NB4 (cell line): ENCODE measurements around the gene POPDC2.

ENCODE experiments used
- DNase-seq: peaks from one replicate; pipeline ENCODE4 v3.0.0; 2010; ENCODE audit warnings: low read depth
- H3K4me3 ChIP-seq: one replicate; pipeline ENCODE4 v1.5.1; 2011; ENCODE audit warnings: mild to moderate bottlenecking, low read depth, low read length, moderate library complexity
- CTCF ChIP-seq: IDR thresholded peaks from one replicate; pipeline ENCODE4 v1.5.1; 2012; ENCODE audit warnings: low read depth, low read length
- MAX ChIP-seq: IDR thresholded peaks from 2 replicates; pipeline ENCODE4 v1.6.1; 2011; ENCODE audit warnings: low read depth, low read length
- MYC ChIP-seq: IDR thresholded peaks from 2 replicates; pipeline ENCODE4 v1.6.1; 2011; ENCODE audit warnings: low read depth, low read length
- POLR2A ChIP-seq: IDR thresholded peaks from 2 replicates; pipeline ENCODE4 v1.6.1; 2011; ENCODE audit warnings: mild to moderate bottlenecking; ENCODE audit not compliant: insufficient read length; ENCODE audit errors: extremely low read depth

POPDC2 gene

GRCh38 chr3:119653876-119654275 lies 6.5 kb downstream of the POPDC2 start:
- DNase-seq, result peak; percentile 54
- TF ChIP-seq MAX (no peak), CTCF (no peak), POLR2A (no peak), MYC (no peak)

GRCh38 chr3:119652306-119653033 lies 7.9 kb downstream of the POPDC2 start:
- DNase-seq, result no peak
- H3K4me3 ChIP-seq, result no peak overlapping the region
- TF ChIP-seq MAX, result no peak
- no peak for TF ChIP-seq CTCF
- no peak for TF ChIP-seq POLR2A
- no peak for TF ChIP-seq MYC

More at GRCh38 chr3:119653876-119654275, 6.5 kb downstream of the POPDC2 start:
- H3K4me3 ChIP-seq, result no peak overlapping the region

GRCh38 chr3:119649761-119650160 lies 10.6 kb downstream of the POPDC2 start:
- DNase-seq, result no peak
- TF ChIP-seq POLR2A (no peak), MYC (no peak), CTCF (no peak), MAX (no peak)
- H3K4me3 ChIP-seq, result no peak overlapping the region

- H3K4me3 ChIP-seq, result no peak overlapping the region
- DNase-seq, result no peak
- no peak for TF ChIP-seq CTCF
- TF ChIP-seq POLR2A, result no peak
- TF ChIP-seq MYC, result no peak
- TF ChIP-seq MAX, result no peak
Observed at GRCh38 chr3:119647843-119648575, 12.4 kb downstream of the POPDC2 start.

GRCh38 chr3:119647171-119647570 lies 13.2 kb downstream of the POPDC2 start:
- DNase-seq, result no peak
- no peak overlapping the region for H3K4me3 ChIP-seq
- TF ChIP-seq CTCF (no peak), MYC (no peak), MAX (no peak), POLR2A (no peak)
